HepG2 (cell line): ENCODE measurements around the gene ZNF581. TPM values are rescaled to one million over a fixed set of nuclear protein-coding genes. Genes with fewer than 3 reads are reported as not detected.

Experiments used
- ARID2 ChIP-seq: sonication (generic); formaldehyde crosslinking; IDR thresholded peaks from 2 replicates; pipeline ENCODE4 v1.8.1; 2022; ENCODE audit warnings: mild to moderate bottlenecking, missing genetic modification reagents, borderline replicate concordance
- CTCF ChIP-seq: sonication (generic); formaldehyde crosslinking; IDR thresholded peaks from 2 replicates; pipeline ENCODE4 v1.5.0; 2020; ENCODE audit warnings: mild to moderate bottlenecking, missing genetic modification reagents, moderate library complexity
- DNMT1 ChIP-seq: sonication (generic); formaldehyde crosslinking; IDR thresholded peaks from 2 replicates; pipeline ENCODE4 v1.5.1; 2020; ENCODE audit warnings: mild to moderate bottlenecking, missing genetic modification reagents
- EEA1 ChIP-seq: sonication (generic); formaldehyde crosslinking; IDR thresholded peaks from 2 replicates; pipeline ENCODE4 v1.5.1; 2020; ENCODE audit warnings: mild to moderate bottlenecking, missing genetic modification reagents, borderline replicate concordance
- ELF3 ChIP-seq: IDR thresholded peaks from 2 replicates; pipeline ENCODE4 v1.6.1; 2016; ENCODE audit warnings: missing genetic modification reagents, missing compliant biosample characterization
- ETV6 ChIP-seq: sonication (generic); formaldehyde crosslinking; conservative IDR thresholded peaks from 2 replicates; pipeline ENCODE4 v1.4.0; 2020; ENCODE audit warnings: missing genetic modification reagents
- IKZF4 ChIP-seq: sonication (generic); formaldehyde crosslinking; IDR thresholded peaks from 2 replicates; pipeline ENCODE4 v1.5.1; 2020; ENCODE audit warnings: borderline replicate concordance, mild to moderate bottlenecking, low read depth, missing genetic modification reagents; ENCODE audit errors: not compliant biosample characterization
- MXD1 ChIP-seq: sonication (generic); formaldehyde crosslinking; IDR thresholded peaks from 2 replicates; pipeline ENCODE4 v1.4.0; 2020; ENCODE audit warnings: mild to moderate bottlenecking, missing genetic modification reagents
- NFYC ChIP-seq: IDR thresholded peaks from 2 replicates; pipeline ENCODE4 v1.6.1; 2016; ENCODE audit warnings: missing genetic modification reagents, missing compliant biosample characterization
- PAWR ChIP-seq: sonication (generic); formaldehyde crosslinking; IDR thresholded peaks from 2 replicates; pipeline ENCODE4 v1.4.0; 2020; ENCODE audit warnings: missing genetic modification reagents, mild to moderate bottlenecking, borderline replicate concordance
- POGZ ChIP-seq: sonication (generic); formaldehyde crosslinking; IDR thresholded peaks from 2 replicates; pipeline ENCODE4 v1.4.0; 2020; ENCODE audit warnings: mild to moderate bottlenecking, missing genetic modification reagents
- RFX1 ChIP-seq: fragments of 450-650 bp; IDR thresholded peaks from 2 replicates; pipeline ENCODE4 v1.6.1; 2017
- TFAP4 ChIP-seq: sonication (generic); IDR thresholded peaks from 2 replicates; pipeline ENCODE4 v1.6.1; 2016; ENCODE audit warnings: low read depth, borderline replicate concordance
- ZBTB25 ChIP-seq: IDR thresholded peaks from 2 replicates; pipeline ENCODE4 v1.6.1; 2018; ENCODE audit warnings: missing genetic modification reagents
- ZKSCAN1 ChIP-seq: fragments of 150-350 bp; IDR thresholded peaks from 2 replicates; pipeline ENCODE4 v1.6.1; 2014; ENCODE audit warnings: low read length
- ZNF205 ChIP-seq: IDR thresholded peaks from 2 replicates; pipeline ENCODE4 v1.6.1; 2018; ENCODE audit warnings: missing biosample characterization, missing genetic modification reagents
- ZNF337 ChIP-seq: sonication (generic); formaldehyde crosslinking; IDR thresholded peaks from 2 replicates; pipeline ENCODE4 v1.5.1; 2020; ENCODE audit warnings: missing genetic modification reagents, low read depth, mild to moderate bottlenecking, borderline replicate concordance
- ZNF616 ChIP-seq: sonication (generic); formaldehyde crosslinking; IDR thresholded peaks from 2 replicates; pipeline ENCODE4 v1.5.0; 2020; ENCODE audit warnings: low read depth, mild to moderate bottlenecking, missing genetic modification reagents
- polyA plus RNA-seq, 8 experiments: library from polyadenylated mRNA; depleted of rRNA in 3 of 8; stranded (reverse) in 7 of 8; unstranded in 1 of 8; fragments of >200 nt; fragmentation: Illumina TruSeq in 4 of 8; extraction: Trizol in 4 of 8; gene quantifications; 2 replicates each; pipeline versions ENCODE4 v1.2.1 to v1.2.3, GENCODE V29; 2011 to 2016; ENCODE audit warnings: low read depth in 4 of 8, missing spikeins in 1 of 8, mixed read lengths in 1 of 8; ENCODE audit not compliant: insufficient read depth in 1 of 8
- total RNA-seq, 5 experiments: library from RNA; depleted of rRNA; stranded (reverse); fragments of >200 nt; fragmentation: Illumina TruSeq; extraction: Trizol; gene quantifications; 2 replicates each; pipeline ENCODE4 v1.2.3, GENCODE V29; 2016; ENCODE audit warnings: low read depth in 1 of 5
- TF ChIP-seq, protein P1 (sequence below): sonication (generic); formaldehyde crosslinking; IDR thresholded peaks from 2 replicates; pipeline ENCODE4 v1.9.0; 2021; ENCODE audit warnings: missing genetic modification reagents, mild to moderate bottlenecking, borderline replicate concordance
- TF ChIP-seq, protein P2 (sequence below): sonication (generic); formaldehyde crosslinking; IDR thresholded peaks from 2 replicates; pipeline ENCODE4 v1.9.0; 2021; ENCODE audit warnings: missing genetic modification reagents, mild to moderate bottlenecking, borderline replicate concordance
- TF ChIP-seq, protein P3 (sequence below): sonication (generic); formaldehyde crosslinking; IDR thresholded peaks from 2 replicates; pipeline ENCODE4 v1.4.0; 2020; ENCODE audit warnings: missing genetic modification reagents

ZNF581 gene
- total and polyA plus RNA-seq, 2 of the 13 experiments (the other 11 are each of a cell fraction or from before 2014, with no cell fraction given) = 19.6 to 49.5 TPM

GRCh38 chr19:55599468-55599841, 44.0 kb upstream of the ZNF581 start, which contains the start of gene FIZ1 (continued):
- TF ChIP-seq CTCF (CRISPR knock-in tag) = no peak
- TF ChIP-seq RFX1 = no peak
- no peak for TF ChIP-seq ZKSCAN1
- TF ChIP-seq ETV6 (CRISPR knock-in tag) = peak; percentile 49; the same call in 1 of the 2 replicates
- TF ChIP-seq, protein P1, sequence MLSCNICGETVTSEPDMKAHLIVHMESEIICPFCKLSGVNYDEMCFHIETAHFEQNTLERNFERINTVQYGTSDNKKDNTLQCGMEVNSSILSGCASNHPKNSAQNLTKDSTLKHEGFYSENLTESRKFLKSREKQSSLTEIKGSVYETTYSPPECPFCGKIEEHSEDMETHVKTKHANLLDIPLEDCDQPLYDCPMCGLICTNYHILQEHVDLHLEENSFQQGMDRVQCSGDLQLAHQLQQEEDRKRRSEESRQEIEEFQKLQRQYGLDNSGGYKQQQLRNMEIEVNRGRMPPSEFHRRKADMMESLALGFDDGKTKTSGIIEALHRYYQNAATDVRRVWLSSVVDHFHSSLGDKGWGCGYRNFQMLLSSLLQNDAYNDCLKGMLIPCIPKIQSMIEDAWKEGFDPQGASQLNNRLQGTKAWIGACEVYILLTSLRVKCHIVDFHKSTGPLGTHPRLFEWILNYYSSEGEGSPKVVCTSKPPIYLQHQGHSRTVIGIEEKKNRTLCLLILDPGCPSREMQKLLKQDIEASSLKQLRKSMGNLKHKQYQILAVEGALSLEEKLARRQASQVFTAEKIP (CRISPR knock-in tag) = no peak
- no peak for TF ChIP-seq ARID2 (CRISPR knock-in tag)
- TF ChIP-seq, protein P2, sequence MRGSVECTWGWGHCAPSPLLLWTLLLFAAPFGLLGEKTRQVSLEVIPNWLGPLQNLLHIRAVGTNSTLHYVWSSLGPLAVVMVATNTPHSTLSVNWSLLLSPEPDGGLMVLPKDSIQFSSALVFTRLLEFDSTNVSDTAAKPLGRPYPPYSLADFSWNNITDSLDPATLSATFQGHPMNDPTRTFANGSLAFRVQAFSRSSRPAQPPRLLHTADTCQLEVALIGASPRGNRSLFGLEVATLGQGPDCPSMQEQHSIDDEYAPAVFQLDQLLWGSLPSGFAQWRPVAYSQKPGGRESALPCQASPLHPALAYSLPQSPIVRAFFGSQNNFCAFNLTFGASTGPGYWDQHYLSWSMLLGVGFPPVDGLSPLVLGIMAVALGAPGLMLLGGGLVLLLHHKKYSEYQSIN (CRISPR knock-in tag) = no peak
- no peak for TF ChIP-seq ZNF337 (CRISPR knock-in tag)
- no peak for TF ChIP-seq ZNF205 (CRISPR knock-in tag)
- TF ChIP-seq, protein P3, sequence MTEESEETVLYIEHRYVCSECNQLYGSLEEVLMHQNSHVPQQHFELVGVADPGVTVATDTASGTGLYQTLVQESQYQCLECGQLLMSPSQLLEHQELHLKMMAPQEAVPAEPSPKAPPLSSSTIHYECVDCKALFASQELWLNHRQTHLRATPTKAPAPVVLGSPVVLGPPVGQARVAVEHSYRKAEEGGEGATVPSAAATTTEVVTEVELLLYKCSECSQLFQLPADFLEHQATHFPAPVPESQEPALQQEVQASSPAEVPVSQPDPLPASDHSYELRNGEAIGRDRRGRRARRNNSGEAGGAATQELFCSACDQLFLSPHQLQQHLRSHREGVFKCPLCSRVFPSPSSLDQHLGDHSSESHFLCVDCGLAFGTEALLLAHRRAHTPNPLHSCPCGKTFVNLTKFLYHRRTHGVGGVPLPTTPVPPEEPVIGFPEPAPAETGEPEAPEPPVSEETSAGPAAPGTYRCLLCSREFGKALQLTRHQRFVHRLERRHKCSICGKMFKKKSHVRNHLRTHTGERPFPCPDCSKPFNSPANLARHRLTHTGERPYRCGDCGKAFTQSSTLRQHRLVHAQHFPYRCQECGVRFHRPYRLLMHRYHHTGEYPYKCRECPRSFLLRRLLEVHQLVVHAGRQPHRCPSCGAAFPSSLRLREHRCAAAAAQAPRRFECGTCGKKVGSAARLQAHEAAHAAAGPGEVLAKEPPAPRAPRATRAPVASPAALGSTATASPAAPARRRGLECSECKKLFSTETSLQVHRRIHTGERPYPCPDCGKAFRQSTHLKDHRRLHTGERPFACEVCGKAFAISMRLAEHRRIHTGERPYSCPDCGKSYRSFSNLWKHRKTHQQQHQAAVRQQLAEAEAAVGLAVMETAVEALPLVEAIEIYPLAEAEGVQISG (CRISPR knock-in tag) = peak; percentile 82
- peak; percentile 85 for TF ChIP-seq ELF3 (CRISPR knock-in tag)
- no peak for TF ChIP-seq MXD1 (CRISPR knock-in tag)
- no peak for TF ChIP-seq IKZF4 (CRISPR knock-in tag)
- peak; percentile 61; the same call in 1 of the 2 replicates for TF ChIP-seq ZBTB25 (CRISPR knock-in tag)
- TF ChIP-seq POGZ (CRISPR knock-in tag) = peak; percentile 31; the same call in 1 of the 2 replicates
- TF ChIP-seq DNMT1 (CRISPR knock-in tag) = no peak
- TF ChIP-seq PAWR (CRISPR knock-in tag) = no peak
- TF ChIP-seq EEA1 (CRISPR knock-in tag) = no peak
- TF ChIP-seq NFYC (CRISPR knock-in tag) = peak; percentile 25; the same call in 1 of the 2 replicates
- no peak for TF ChIP-seq ZNF616
- TF ChIP-seq TFAP4 = no peak
